HG02798 (cell line): Measurements from ENCODE around the gene PRDX2.

Experiments used
- ATAC-seq: cut with Tn5 transposase; IDR thresholded peaks from one replicate; pipeline ENCODE4 v1.9.1; 2021; ENCODE audit warnings: mild to moderate bottlenecking; ENCODE audit not compliant: unreplicated experiment, poor library complexity

Gene PRDX2

GRCh38 chr19:12757544-12758274, 43.9 kb downstream of the PRDX2 start:
- ATAC-seq, result no peak

DNA sequence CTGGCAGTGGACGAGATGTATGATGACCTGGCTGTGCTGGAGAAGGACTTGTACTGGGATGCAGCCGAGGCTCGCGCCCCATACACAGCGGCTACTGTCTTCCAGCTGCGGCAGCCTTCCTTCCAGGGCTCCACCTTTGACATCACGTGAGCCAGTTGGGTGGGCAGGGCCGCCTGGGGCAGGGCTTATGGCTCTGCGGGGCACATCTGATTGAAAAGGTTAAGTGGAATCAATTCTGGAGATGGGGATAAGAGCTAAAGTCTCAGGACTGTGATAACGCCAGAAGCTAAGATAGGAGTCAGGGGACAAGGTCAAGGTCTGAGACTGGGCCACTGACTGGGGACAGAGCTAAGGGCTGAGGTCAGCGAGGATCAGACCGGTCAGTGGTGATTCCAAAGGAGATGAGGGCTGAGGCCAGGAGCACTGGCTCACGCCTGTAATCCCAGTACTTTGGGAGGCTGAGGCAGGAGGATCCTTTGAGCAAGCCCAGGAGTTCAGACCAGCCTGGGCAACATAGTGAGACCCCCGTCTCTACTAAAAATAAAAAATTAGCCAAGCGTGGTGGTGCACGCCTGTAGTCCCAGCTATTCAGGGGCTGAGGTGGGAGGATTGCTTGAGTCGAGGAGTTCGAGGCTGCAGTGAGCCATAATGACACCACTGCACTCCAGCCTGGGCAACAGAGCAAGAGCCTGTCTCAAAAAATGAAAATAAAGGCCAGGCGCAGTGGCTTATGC, 45.3 kb downstream of the PRDX2 start:
- ATAC-seq, result no peak

DNA sequence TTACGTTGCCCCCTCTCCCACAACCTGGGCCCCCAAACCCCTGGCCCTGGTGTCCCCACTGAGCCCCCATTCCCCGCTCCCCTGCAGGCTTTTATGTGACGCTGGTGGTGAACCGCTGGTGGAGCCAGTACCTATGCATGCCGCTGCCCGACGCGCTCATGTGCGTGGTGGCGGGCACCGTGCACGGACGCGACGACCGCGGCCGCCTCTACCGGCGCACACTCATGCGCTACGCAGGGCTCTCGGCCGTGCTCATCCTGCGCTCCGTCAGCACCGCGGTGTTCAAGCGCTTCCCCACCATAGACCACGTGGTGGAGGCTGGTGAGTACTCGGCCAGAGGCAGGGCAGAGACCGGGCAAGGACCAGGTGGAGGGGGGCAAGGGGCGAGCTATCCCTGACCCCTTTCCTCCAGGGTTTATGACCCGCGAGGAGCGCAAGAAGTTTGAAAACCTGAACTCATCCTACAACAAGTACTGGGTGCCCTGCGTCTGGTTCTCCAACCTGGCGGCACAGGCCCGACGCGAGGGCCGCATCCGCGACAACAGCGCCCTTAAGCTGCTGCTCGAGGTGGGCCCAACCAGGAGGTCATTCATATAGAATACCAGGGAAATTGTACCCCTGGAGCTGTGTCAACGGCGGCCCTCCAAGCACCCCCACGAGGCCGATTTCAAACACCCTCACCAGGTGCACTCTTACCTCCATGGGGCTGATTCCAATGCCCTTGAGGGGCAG, 47.0 kb downstream of the PRDX2 start:
- ATAC-seq, result no peak

- no peak for ATAC-seq
Measured at GRCh38 chr19:12752056-12752781, 49.4 kb downstream of the PRDX2 start.

DNA sequence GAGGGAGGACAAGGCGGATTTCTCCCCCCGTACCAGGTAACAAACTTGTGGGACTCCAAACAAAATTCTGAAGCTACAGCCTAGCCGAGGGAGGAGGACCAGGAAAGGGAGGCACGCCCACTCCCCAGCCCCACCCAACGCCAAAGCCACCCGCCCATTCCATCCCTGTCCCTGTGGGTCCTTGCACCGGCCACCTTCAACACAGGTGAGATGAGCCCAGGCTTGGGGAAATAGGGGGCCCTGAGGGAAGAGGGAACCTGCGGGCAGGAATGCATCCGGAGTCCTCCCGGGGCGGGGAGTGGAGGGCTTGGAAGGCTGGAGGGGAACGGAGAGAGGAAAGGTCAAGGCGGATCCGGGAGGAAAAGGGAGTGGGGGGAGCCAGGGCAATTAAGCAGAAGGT, 50.0 kb downstream of the PRDX2 start, which contains the start of gene BEST2:
TSS of gene BEST2 (plus strand) at position 157 of the 400 bp plus-strand sequence. CDS start 802 bp downstream, outside the sequence.
- ATAC-seq, result no peak

GRCh38 chr19:12750851-12751250, 50.7 kb downstream of the PRDX2 start:
- ATAC-seq, result no peak

DNA sequence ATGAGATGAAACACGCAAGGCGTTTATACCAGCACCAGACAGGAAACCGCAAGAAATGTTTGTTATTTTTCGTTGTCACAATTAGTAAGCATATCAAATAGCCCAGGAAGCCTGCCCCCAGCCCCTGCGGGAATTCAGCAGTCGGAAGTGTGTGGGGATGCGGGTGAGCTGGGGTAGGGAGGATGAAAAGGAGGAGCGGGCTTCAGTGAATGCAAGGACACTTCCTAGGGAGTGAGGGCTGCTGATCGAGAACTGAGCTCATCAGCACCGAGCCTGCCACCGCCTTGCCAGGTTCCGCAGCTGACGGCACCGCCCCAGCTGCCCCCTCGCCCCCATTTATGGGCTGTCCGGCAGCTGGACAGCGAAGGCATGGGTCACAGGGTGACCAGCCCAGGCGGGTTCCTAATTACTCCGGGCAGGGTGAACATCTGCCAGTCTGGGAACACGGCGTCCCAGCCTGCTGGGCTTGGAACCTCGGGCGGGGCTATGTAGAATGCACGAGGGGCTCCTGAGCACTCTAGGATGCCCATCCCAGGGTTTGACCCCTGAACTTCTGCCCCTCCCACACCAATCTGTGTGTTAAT, 51.6 kb downstream of the PRDX2 start:
- ATAC-seq, result no peak

GRCh38 chr19:12748489-12748888, 53.1 kb downstream of the PRDX2 start:
- no peak for ATAC-seq
